ENCODE measurements around the gene HELT.
A peak's percentile ranks its signal among the peaks of the same experiment; 100 is the strongest.
"Not testable (repeated sequence)": the region's sequence is repeated elsewhere in the genome, so short reads cannot be mapped to it uniquely, and the experiment has no call there.

Gene HELT, protein sequence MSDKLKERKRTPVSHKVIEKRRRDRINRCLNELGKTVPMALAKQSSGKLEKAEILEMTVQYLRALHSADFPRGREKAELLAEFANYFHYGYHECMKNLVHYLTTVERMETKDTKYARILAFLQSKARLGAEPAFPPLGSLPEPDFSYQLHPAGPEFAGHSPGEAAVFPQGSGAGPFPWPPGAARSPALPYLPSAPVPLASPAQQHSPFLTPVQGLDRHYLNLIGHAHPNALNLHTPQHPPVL

DNA sequence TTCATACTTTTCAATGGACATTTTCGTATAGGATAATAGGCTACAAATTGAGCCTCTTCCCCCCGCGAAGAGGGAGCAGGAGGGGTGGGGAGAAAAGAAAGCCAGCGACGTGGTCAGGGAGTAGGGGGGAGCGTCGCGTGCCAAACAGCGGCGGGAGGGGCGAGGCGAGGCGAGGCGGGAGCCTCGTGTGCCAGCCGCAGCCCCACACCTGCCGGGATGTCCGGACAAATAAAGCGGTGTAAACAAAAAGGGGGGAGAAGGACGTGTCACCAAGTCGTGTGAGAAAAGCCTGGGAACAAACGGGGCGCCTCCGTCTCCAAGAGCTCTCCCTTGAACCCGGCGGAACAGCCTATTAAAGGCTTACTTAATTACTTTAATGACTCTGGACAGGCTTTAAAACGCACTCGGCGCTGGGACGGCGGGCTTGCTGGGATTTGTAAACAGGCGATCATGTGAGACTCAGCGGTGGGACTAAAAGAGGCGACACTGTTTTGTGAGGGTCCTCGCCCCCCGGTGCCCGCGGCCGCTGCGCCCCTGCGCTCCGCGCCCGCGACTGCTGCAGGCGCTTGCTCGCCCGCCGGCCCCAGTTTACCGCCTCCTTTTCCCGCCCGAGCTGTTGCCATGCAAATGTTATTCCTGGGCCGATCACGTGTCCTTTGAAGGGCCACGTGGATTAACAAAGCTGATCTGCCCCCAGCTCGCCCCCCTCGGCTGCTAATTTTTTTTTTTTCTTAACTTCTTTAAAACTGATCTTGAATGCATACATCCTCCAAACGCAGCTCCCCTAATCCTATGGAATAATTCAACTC lies at the start of gene HELT:
TSS of gene HELT (plus strand) at position 527 of the 809 bp plus-strand sequence. CDS start 439 bp downstream, outside the sequence.
- Histone ChIP-seq H3K9me3 (ENCODE audit: control insufficient read depth, insufficient read depth, low read length) (no peaks in the 10 kb centered on the region), H3K36me3 (ENCODE audit: control insufficient read depth, insufficient read depth, low read length) (no peaks in the 10 kb centered on the region), H3K27ac (ENCODE audit: low read depth, low read length) (no peak within 1 kb of the TSS), H3K9ac (ENCODE audit: low read depth, low read length) (no peak within 1 kb of the TSS), H3K27me3 (ENCODE audit: control insufficient read depth, insufficient read depth, low read length) (peaks cover 100% of the 10 kb centered on the region), H3K4me3 (ENCODE audit: low read depth, low read length) (peak within 1 kb of the TSS; percentile 48), H3K4me1 (ENCODE audit: control insufficient read depth, insufficient read depth, low read length) (peaks cover 53% of the 10 kb centered on the region)

GRCh38 chr4:184968784-184969201 lies 49.5 kb upstream of the HELT start:
- H3K36me3 ChIP-seq (ENCODE audit: control insufficient read depth, insufficient read depth, low read length), result no peaks in the 10 kb centered on the region
- no peak overlapping the region for H3K27ac ChIP-seq (ENCODE audit: low read depth, low read length)
- H3K4me1 ChIP-seq (ENCODE audit: control insufficient read depth, insufficient read depth, low read length), result no peaks in the 10 kb centered on the region
- no peaks in the 10 kb centered on the region for H3K27me3 ChIP-seq (ENCODE audit: control insufficient read depth, insufficient read depth, low read length)
- H3K9me3 ChIP-seq (ENCODE audit: control insufficient read depth, insufficient read depth, low read length), result peaks cover 17% of the 10 kb centered on the region
- H3K9ac ChIP-seq (ENCODE audit: low read depth, low read length), result no peak overlapping the region
- H3K4me3 ChIP-seq (ENCODE audit: low read depth, low read length), result no peak overlapping the region

GRCh38 chr4:184969610-184970009 lies 48.7 kb upstream of the HELT start:
- H3K27ac ChIP-seq (ENCODE audit: low read depth, low read length), result no peak overlapping the region
- H3K27me3 ChIP-seq (ENCODE audit: control insufficient read depth, insufficient read depth, low read length), result no peaks in the 10 kb centered on the region
- H3K4me3 ChIP-seq (ENCODE audit: low read depth, low read length), result no peak overlapping the region
- no peak overlapping the region for H3K9ac ChIP-seq (ENCODE audit: low read depth, low read length)
- no peaks in the 10 kb centered on the region for H3K36me3 ChIP-seq (ENCODE audit: control insufficient read depth, insufficient read depth, low read length)
- H3K9me3 ChIP-seq (ENCODE audit: control insufficient read depth, insufficient read depth, low read length), result peaks cover 17% of the 10 kb centered on the region
- H3K4me1 ChIP-seq (ENCODE audit: control insufficient read depth, insufficient read depth, low read length), result no peaks in the 10 kb centered on the region

DNA sequence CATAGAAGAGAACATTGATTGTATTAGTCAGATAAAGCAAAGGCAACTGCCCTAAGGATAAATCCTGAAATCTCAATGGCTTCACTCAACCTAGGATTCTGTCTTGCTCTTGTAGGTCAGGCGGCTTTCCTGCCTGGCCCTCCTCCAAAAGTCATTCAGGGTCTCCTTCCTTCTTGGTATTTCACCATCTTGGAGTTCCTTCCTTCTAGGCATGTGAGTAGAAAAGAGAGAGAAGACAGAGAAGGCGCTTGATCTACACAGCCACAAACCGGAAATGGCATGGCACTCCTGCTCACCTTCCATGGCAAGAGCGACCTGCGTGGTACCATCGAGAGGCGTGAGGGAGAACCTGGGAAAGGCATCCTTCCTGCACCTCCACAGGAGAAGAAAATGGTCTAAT lies 45.3 kb upstream of the HELT start:
- H3K4me1 ChIP-seq (ENCODE audit: control insufficient read depth, insufficient read depth, low read length), result no peaks in the 10 kb centered on the region
- H3K27ac ChIP-seq (ENCODE audit: low read depth, low read length), result no peak overlapping the region
- no peak overlapping the region for H3K9ac ChIP-seq (ENCODE audit: low read depth, low read length)
- H3K9me3 ChIP-seq (ENCODE audit: control insufficient read depth, insufficient read depth, low read length), result peaks cover 13% of the 10 kb centered on the region; the same call in 1 of the 2 replicates
- H3K4me3 ChIP-seq (ENCODE audit: low read depth, low read length), result no peak overlapping the region
- H3K27me3 ChIP-seq (ENCODE audit: control insufficient read depth, insufficient read depth, low read length), result no peaks in the 10 kb centered on the region
- H3K36me3 ChIP-seq (ENCODE audit: control insufficient read depth, insufficient read depth, low read length), result no peaks in the 10 kb centered on the region

DNA sequence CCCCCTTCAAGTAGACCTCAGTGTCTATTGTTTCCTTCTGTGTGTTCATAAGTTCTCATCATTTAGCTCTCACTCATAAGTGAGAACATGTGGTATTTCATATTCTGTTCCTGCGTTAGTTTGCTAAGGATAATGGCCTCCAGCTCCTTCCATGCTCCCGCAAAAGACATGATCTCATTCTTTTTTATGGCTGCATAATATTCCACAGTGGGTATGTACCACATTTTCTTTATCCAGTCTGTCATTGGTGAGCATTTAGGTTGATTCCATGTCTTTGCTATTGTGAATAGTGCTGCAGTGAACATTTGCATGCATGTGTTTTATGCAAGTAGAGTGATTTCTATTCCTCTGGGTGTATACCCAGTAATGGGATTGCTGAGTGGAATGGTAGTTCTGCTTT lies 41.9 kb upstream of the HELT start:
- H3K36me3 ChIP-seq (ENCODE audit: control insufficient read depth, insufficient read depth, low read length); H3K27ac ChIP-seq (ENCODE audit: low read depth, low read length); H3K9ac ChIP-seq (ENCODE audit: low read depth, low read length); H3K27me3 ChIP-seq (ENCODE audit: control insufficient read depth, insufficient read depth, low read length); H3K9me3 ChIP-seq (ENCODE audit: control insufficient read depth, insufficient read depth, low read length); H3K4me1 ChIP-seq (ENCODE audit: control insufficient read depth, insufficient read depth, low read length); H3K4me3 ChIP-seq (ENCODE audit: low read depth, low read length): not testable (repeated sequence)

DNA sequence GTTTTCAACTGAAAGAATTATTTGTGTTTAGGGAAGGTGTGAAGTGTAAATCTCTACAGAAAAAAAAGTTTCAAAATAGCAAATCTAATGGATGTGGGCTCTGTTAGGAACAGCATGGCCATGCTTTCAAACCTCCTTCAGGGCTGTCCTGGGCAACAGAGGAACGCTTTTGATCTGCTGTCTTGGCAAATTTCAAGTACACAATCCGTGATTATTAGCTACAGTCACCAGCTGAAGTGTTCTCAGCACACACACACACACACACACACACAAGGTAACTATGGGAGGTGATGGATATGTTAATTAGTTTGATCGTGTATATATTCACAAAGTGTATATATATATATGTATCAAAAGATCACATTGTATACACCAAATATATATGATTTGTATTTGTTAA lies 40.5 kb upstream of the HELT start:
- no peaks in the 10 kb centered on the region for H3K36me3 ChIP-seq (ENCODE audit: control insufficient read depth, insufficient read depth, low read length)
- H3K27ac ChIP-seq (ENCODE audit: low read depth, low read length), result no peak overlapping the region
- no peaks in the 10 kb centered on the region for H3K9me3 ChIP-seq (ENCODE audit: control insufficient read depth, insufficient read depth, low read length)
- no peaks in the 10 kb centered on the region for H3K4me1 ChIP-seq (ENCODE audit: control insufficient read depth, insufficient read depth, low read length)
- H3K9ac ChIP-seq (ENCODE audit: low read depth, low read length), result no peak overlapping the region
- H3K27me3 ChIP-seq (ENCODE audit: control insufficient read depth, insufficient read depth, low read length), result no peaks in the 10 kb centered on the region
- no peak overlapping the region for H3K4me3 ChIP-seq (ENCODE audit: low read depth, low read length)

- Histone ChIP-seq H3K27ac (ENCODE audit: low read depth, low read length) (no peak overlapping the region), H3K4me1 (ENCODE audit: control insufficient read depth, insufficient read depth, low read length) (no peaks in the 10 kb centered on the region), H3K27me3 (ENCODE audit: control insufficient read depth, insufficient read depth, low read length) (no peaks in the 10 kb centered on the region), H3K36me3 (ENCODE audit: control insufficient read depth, insufficient read depth, low read length) (no peaks in the 10 kb centered on the region), H3K4me3 (ENCODE audit: low read depth, low read length) (no peak overlapping the region), H3K9me3 (ENCODE audit: control insufficient read depth, insufficient read depth, low read length) (no peaks in the 10 kb centered on the region), H3K9ac (ENCODE audit: low read depth, low read length) (no peak overlapping the region)
Observed at GRCh38 chr4:184978211-184978610, 40.1 kb upstream of the HELT start.

DNA sequence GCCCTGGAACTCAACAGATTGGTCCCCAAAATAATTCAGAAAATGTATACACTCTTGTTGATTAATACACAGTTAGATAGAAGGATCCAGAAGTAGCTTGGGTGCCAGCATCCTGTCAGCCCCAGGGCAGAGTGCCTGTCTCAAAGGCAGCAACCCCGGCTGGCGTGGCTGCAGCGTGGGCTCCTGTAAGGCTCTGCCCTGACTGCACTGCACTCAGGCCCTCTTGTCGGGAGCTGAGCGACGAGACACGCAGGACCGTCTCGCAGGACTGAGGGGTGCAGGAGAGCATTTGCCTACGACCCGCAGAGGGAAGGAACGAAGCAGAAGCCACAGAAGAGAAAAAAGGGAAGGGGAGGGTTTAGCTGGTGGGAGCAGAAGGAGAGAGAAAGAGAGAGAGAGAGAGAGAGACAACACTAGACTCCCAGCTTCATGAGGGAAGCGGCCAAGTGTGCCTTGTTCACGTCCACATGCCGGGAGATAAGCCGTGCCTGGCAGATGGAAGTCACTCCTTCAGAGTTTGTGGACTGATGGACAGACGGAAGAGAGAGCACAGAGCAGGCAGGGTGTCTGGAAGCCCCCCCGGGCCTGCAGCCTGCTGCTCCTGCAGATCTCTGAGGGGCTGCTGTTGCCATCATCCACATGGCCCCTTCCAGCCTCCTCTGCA lies 38.7 kb upstream of the HELT start:
- Histone ChIP-seq H3K4me1 (ENCODE audit: control insufficient read depth, insufficient read depth, low read length) (0 out of 2 replicates have a peak, but pooled peaks cover 4% of the 10 kb centered on the region), H3K9me3 (ENCODE audit: control insufficient read depth, insufficient read depth, low read length) (no peaks in the 10 kb centered on the region), H3K27me3 (ENCODE audit: control insufficient read depth, insufficient read depth, low read length) (no peaks in the 10 kb centered on the region), H3K27ac (ENCODE audit: low read depth, low read length) (no peak overlapping the region), H3K36me3 (ENCODE audit: control insufficient read depth, insufficient read depth, low read length) (no peaks in the 10 kb centered on the region), H3K9ac (ENCODE audit: low read depth, low read length) (no peak overlapping the region), H3K4me3 (ENCODE audit: low read depth, low read length) (no peak overlapping the region)

- no peaks in the 10 kb centered on the region for H3K9me3 ChIP-seq (ENCODE audit: control insufficient read depth, insufficient read depth, low read length)
- no peaks in the 10 kb centered on the region for H3K36me3 ChIP-seq (ENCODE audit: control insufficient read depth, insufficient read depth, low read length)
- no peak overlapping the region for H3K4me3 ChIP-seq (ENCODE audit: low read depth, low read length)
- 0 out of 2 replicates have a peak, but pooled peaks cover 4% of the 10 kb centered on the region for H3K4me1 ChIP-seq (ENCODE audit: control insufficient read depth, insufficient read depth, low read length)
- no peaks in the 10 kb centered on the region for H3K27me3 ChIP-seq (ENCODE audit: control insufficient read depth, insufficient read depth, low read length)
- no peak overlapping the region for H3K27ac ChIP-seq (ENCODE audit: low read depth, low read length)
- H3K9ac ChIP-seq (ENCODE audit: low read depth, low read length), result no peak overlapping the region
Observed at GRCh38 chr4:184980261-184980660, 38.0 kb upstream of the HELT start.

- H3K9me3 ChIP-seq (ENCODE audit: control insufficient read depth, insufficient read depth, low read length), result no peaks in the 10 kb centered on the region
- H3K36me3 ChIP-seq (ENCODE audit: control insufficient read depth, insufficient read depth, low read length), result no peaks in the 10 kb centered on the region
- H3K27me3 ChIP-seq (ENCODE audit: control insufficient read depth, insufficient read depth, low read length), result no peaks in the 10 kb centered on the region
- no peak overlapping the region for H3K27ac ChIP-seq (ENCODE audit: low read depth, low read length)
- H3K9ac ChIP-seq (ENCODE audit: low read depth, low read length), result no peak overlapping the region
- 0 out of 2 replicates have a peak, but pooled peaks cover 4% of the 10 kb centered on the region for H3K4me1 ChIP-seq (ENCODE audit: control insufficient read depth, insufficient read depth, low read length)
- H3K4me3 ChIP-seq (ENCODE audit: low read depth, low read length), result 0 out of 2 replicates have a peak overlapping the region, but pooled peaks have one; percentile 9
Observed at GRCh38 chr4:184983672-184984356, 34.5 kb upstream of the HELT start.
